Measurements from ENCODE around the gene RNF32.
A peak's percentile ranks its signal among the peaks of the same experiment; 100 is the strongest.

Gene RNF32

DNA sequence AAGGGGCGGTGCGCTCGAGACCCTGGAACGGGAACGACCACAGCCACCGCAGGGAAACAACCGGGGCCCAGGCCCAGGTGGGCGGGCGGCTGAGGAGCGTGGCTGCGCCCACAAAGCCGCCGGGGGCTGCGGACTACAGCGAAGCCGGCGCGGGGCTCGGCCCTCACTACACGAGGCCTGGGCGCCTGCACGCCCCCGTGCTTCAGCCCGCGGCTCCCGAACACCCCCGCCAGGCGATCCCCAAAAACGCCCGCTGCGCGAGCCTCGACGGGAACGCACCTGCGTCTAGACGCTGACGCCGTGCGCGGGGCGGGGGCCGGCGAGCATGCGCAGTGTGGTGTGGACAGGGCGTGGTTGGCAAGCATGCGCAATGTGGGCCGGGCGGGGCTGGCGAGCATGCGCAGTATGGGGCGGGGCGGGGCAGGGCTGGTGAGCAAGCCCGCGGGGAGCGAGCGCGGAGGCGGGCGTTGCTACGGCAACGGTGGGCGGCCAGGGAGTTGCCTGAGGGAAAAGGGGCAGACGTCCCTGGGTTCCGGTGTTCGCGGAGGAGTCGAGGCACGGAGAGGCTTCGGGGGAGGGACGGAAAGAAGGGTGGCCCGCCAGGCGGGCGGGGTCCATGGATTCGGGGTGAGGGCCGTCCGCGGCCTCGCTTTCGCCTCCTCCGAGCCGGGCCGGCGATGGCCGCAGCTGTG is at the start of gene RNF32:
Gene RNF32 (plus strand): TSS at position 518 of the 692 bp plus-strand sequence. CDS start 3,104 bp downstream, outside the sequence.
- Histone ChIP-seq H3K36me3 (replicated peaks) (no peaks in the 10 kb centered on the region), H3K27ac (peak within 1 kb of the TSS; percentile 68), H3K4me3 (ENCODE audit: low read depth, low read length) (peak within 1 kb of the TSS; percentile 73), H3K27me3 (replicated peaks) (no peaks in the 10 kb centered on the region)
- in situ Hi-C loops (cut with HindIII; ENCODE audit: low pct_ligation_motif_present, low sequenced_read_pairs), result no loop called here
- peak; percentile 90 for DNase-seq
- TF ChIP-seq, protein P1, sequence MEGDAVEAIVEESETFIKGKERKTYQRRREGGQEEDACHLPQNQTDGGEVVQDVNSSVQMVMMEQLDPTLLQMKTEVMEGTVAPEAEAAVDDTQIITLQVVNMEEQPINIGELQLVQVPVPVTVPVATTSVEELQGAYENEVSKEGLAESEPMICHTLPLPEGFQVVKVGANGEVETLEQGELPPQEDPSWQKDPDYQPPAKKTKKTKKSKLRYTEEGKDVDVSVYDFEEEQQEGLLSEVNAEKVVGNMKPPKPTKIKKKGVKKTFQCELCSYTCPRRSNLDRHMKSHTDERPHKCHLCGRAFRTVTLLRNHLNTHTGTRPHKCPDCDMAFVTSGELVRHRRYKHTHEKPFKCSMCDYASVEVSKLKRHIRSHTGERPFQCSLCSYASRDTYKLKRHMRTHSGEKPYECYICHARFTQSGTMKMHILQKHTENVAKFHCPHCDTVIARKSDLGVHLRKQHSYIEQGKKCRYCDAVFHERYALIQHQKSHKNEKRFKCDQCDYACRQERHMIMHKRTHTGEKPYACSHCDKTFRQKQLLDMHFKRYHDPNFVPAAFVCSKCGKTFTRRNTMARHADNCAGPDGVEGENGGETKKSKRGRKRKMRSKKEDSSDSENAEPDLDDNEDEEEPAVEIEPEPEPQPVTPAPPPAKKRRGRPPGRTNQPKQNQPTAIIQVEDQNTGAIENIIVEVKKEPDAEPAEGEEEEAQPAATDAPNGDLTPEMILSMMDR (IDR thresholded peaks at IDR 0.05; ENCODE audit: low read depth, low read length, missing control alignments), result no peak

DNA sequence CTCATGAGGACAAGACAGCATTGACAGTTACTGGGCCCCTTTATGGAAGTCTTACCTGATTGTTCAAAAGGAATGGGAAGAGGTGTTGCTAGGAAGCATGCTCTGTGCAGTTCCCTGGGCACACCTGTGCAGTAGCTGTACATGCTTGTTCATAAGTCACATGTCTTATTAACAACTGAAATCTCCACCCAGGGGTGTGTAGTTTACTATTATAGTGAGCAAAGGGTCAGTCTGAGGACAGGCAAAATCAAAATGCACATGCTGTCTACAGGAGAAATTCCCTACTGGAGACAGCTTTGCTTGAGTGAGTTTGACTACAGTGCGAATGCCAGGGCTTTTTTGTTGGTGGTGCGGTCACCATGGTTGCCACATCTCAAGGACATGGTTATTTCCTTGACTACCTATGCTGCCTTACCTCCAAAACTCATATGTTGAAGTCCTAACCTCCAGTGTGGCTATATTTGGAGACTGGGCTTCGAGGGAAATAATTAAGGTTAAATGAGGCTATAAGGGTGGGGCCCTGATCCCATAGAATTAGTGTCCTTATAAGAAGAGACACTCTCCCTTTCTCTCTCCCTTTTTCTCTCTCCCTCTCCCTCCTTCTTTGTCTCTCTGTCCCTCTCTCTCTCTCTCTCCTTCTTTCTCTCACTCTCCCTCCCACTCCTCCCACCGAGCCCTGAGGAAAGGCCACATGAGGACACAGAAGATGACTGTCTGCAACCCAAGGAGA is 48.3 kb upstream of the RNF32 start:
- Histone ChIP-seq H3K27ac (no peak overlapping the region), H3K4me3 (ENCODE audit: low read depth, low read length) (no peak overlapping the region), H3K36me3 (replicated peaks) (no peaks in the 10 kb centered on the region), H3K27me3 (replicated peaks) (no peaks in the 10 kb centered on the region)
- in situ Hi-C loops (cut with HindIII; ENCODE audit: low pct_ligation_motif_present, low sequenced_read_pairs), result no loop called here
- TF ChIP-seq, protein P1 (IDR thresholded peaks at IDR 0.05; ENCODE audit: low read depth, low read length, missing control alignments), result no peak
- no peak for DNase-seq

DNA sequence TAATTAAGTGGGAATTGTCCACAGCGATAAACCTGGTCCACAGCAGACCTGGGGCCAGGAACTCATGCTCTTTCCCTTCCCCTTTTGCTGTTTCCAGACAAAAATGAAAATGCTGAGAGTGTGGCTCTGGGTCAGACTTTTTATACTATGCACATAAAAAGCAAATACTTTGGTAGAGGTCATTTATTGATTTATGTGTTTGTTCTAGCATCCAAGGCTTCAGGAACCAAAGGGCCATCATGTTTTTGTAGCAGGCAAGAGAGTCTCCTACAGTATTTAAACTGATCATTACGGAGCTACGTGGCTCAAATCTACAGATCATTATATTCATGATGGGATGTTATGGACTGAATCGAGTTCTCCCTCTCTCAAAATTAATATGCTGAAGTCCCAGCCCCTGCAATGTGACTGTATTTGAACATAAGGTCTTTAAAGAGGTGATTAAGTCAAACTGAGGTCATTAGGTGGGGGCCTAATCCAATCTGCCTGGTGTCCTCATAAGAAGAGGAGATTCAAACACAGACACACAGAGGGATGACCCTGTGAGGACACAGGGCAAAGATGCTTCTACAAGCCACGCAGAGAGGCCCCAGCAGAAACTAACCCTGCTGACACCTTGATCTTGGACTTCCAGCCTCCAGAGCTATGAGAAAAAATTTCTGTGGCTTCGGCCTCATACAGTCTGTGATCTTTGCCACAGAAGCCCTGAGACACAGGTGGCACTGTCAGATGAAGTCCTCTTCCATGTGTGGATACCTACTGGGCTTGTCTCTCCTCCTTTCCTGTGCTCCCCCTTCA is 46.1 kb upstream of the RNF32 start:
- DNase-seq, result no peak
- no peak overlapping the region for H3K4me3 ChIP-seq (ENCODE audit: low read depth, low read length)
- H3K27me3 ChIP-seq (replicated peaks), result no peaks in the 10 kb centered on the region
- H3K36me3 ChIP-seq (replicated peaks), result no peaks in the 10 kb centered on the region
- H3K27ac ChIP-seq, result no peak overlapping the region
- TF ChIP-seq, protein P1 (IDR thresholded peaks at IDR 0.05; ENCODE audit: low read depth, low read length, missing control alignments), result no peak
- in situ Hi-C loops (cut with HindIII; ENCODE audit: low pct_ligation_motif_present, low sequenced_read_pairs), result no loop called here

DNA sequence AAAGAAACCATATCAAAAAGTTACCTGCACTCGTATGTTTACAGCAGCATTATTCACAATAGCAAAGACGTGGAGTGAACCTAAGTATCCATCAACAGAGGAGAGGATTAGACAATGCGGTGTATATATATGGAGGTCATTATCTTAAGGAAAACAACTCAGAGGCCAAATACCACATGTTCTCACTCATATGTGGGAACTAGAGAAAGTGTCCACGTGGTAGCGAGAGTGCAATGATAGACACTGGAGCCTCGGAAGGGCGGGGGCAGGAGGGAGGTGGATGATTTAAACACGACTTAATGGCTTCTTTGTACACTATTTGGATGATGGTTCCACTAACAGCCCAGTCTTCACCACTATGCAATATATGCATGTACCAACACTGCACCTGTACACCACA is 40.1 kb upstream of the RNF32 start:
- TF ChIP-seq, protein P1 (IDR thresholded peaks at IDR 0.05; ENCODE audit: low read depth, low read length, missing control alignments), result no peak
- in situ Hi-C loops (cut with HindIII; ENCODE audit: low pct_ligation_motif_present, low sequenced_read_pairs), result no loop called here
- no peak overlapping the region for H3K4me3 ChIP-seq (ENCODE audit: low read depth, low read length)

DNA sequence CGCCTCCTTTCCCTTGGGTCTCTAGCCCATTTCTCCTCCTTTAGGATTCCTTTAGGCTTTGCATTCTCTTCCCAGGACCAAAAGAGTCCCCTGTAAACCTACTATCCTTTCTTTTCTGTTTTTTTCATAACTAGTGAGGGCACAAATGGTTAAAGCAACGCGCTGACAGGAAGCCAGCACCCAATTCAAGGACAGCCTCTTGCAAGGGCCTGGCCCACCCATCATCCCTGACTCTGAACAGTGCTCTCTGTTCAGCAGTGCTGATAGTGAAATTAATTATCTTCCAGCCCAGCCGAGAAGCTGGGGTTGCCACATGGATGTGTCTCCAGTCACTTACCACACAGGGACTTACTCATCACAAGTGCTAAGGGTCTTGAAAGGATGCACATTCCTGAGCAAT is 38.3 kb upstream of the RNF32 start:
- in situ Hi-C loops (cut with HindIII; ENCODE audit: low pct_ligation_motif_present, low sequenced_read_pairs), result no loop called here
- TF ChIP-seq, protein P1 (IDR thresholded peaks at IDR 0.05; ENCODE audit: low read depth, low read length, missing control alignments), result no peak
- no peak overlapping the region for H3K27ac ChIP-seq
- H3K4me3 ChIP-seq (ENCODE audit: low read depth, low read length), result no peak overlapping the region
- no peak for DNase-seq
- H3K36me3 ChIP-seq (replicated peaks), result no peaks in the 10 kb centered on the region
- H3K27me3 ChIP-seq (replicated peaks), result no peaks in the 10 kb centered on the region

More for the DNA sequence above, 40.1 kb upstream of the RNF32 start:
- H3K27me3 ChIP-seq (replicated peaks), result no peaks in the 10 kb centered on the region
- no peak overlapping the region for H3K27ac ChIP-seq
- DNase-seq, result no peak
- H3K36me3 ChIP-seq (replicated peaks), result no peaks in the 10 kb centered on the region

All from brain microvascular endothelial cell (primary cell).